SK-N-SH (cell line): Measurements from ENCODE around the gene RARA. TPM values are rescaled to one million over a fixed set of nuclear protein-coding genes. Genes with fewer than 3 reads are reported as not detected.

Experiments used
- CTCF ChIA-PET: fragments of 300-600, 350-600 bp; formaldehyde crosslinking; extraction: SDS; loops from one replicate; lab custom pipeline; 2021; lab: Yijun Ruan, JAX
- POLR2A ChIA-PET: fragments of 350-600 bp; sonication (Branson Sonifier 250); formaldehyde crosslinking; extraction: SDS; loops from one replicate; lab custom pipeline; 2020; ENCODE audit warnings: antibody characterized with exemption, inconsistent platforms; lab: Yijun Ruan, JAX
- DNase-seq: peaks from one replicate; pipeline ENCODE4 v3.0.0; 2012
- H2AFZ ChIP-seq: fragments of 200-600 bp; sonication (generic); 2 replicates; pipeline ENCODE4 v1.8.1; 2016; ENCODE audit warnings: antibody characterized with exemption, mild to moderate bottlenecking, low read depth
- H3F3A ChIP-seq: fragments of 200-600 bp; sonication (generic); replicated peaks from 2 replicates; pipeline ENCODE3; 2016; ENCODE audit warnings: antibody characterized with exemption, mild to moderate bottlenecking; ENCODE audit not compliant: insufficient read depth
- H3K27ac ChIP-seq, 2 experiments: fragments of 200-500 bp in 1 of 2; fragments of 200-600 bp in 1 of 2; sonication (Bioruptor generic) in 1 of 2; sonication (generic), shearing (Covaris generic) in 1 of 2; 2 replicates each; pipeline versions ENCODE4 v1.5.1 to v1.6.1; 2014 to 2016; ENCODE audit warnings: low read depth in 2 of 2, inconsistent platforms in 1 of 2, low read length in 1 of 2, mild to moderate bottlenecking in 1 of 2, mixed read lengths in 1 of 2
- H3K27me3 ChIP-seq: fragments of 200-600 bp; sonication (generic), shearing (Covaris generic); 2 replicates; pipeline ENCODE4 v1.6.1; 2016; ENCODE audit warnings: mixed run types; ENCODE audit not compliant: insufficient read depth
- H3K36me3 ChIP-seq, 2 experiments: fragments of 200-500 bp in 1 of 2; fragments of 200-600 bp in 1 of 2; sonication (Bioruptor generic) in 1 of 2; sonication (generic) in 1 of 2; replicated peaks in 1 of 2; 2 replicates each; pipeline versions ENCODE3 to v1.5.1; 2014 to 2016; ENCODE audit warnings: low read length in 1 of 2, mild to moderate bottlenecking in 1 of 2; ENCODE audit not compliant: insufficient read depth in 2 of 2, control insufficient read depth in 1 of 2
- H3K4me1 ChIP-seq, 2 experiments: fragments of 200-500 bp in 1 of 2; fragments of 200-600 bp in 1 of 2; sonication (Bioruptor generic) in 1 of 2; sonication (generic), shearing (Covaris generic) in 1 of 2; 2 replicates each; pipeline versions ENCODE4 v1.5.1 to v1.6.1; 2014 to 2016; ENCODE audit warnings: low read depth in 1 of 2, low read length in 1 of 2, mixed run types in 1 of 2; ENCODE audit not compliant: insufficient read depth in 2 of 2, control insufficient read depth in 1 of 2
- H3K4me2 ChIP-seq: fragments of 200-600 bp; sonication (generic), shearing (Covaris generic); 2 replicates; pipeline ENCODE4 v1.6.1; 2017; ENCODE audit warnings: mixed run types
- H3K4me3 ChIP-seq, 2 experiments: fragments of 200-500 bp in 1 of 2; fragments of 200-600 bp in 1 of 2; sonication (Bioruptor generic) in 1 of 2; sonication (generic), shearing (Covaris generic) in 1 of 2; 2 replicates each; pipeline versions ENCODE4 v1.5.1 to v1.8.1; 2014 to 2016; ENCODE audit warnings: low read depth in 2 of 2, inconsistent platforms in 1 of 2, low read length in 1 of 2, mild to moderate bottlenecking in 1 of 2, mixed read lengths in 1 of 2, moderate library complexity in 1 of 2
- H3K79me2 ChIP-seq: fragments of 200-600 bp; sonication (generic); 2 replicates; pipeline ENCODE4 v1.8.1; 2017; ENCODE audit warnings: mild to moderate bottlenecking; ENCODE audit not compliant: insufficient read depth
- H3K9ac ChIP-seq: fragments of 200-600 bp; sonication (generic); 2 replicates; pipeline ENCODE4 v1.6.1; 2017; ENCODE audit warnings: mixed run types
- H3K9me2 ChIP-seq: fragments of 200-600 bp; sonication (generic); 2 replicates; pipeline ENCODE4 v1.6.1; 2017; ENCODE audit warnings: mixed run types
- H3K9me3 ChIP-seq: fragments of 200-600 bp; sonication (generic); 2 replicates; pipeline ENCODE4 v1.6.1; 2017; ENCODE audit warnings: mixed run types, mild to moderate bottlenecking, moderate library complexity
- H4K20me1 ChIP-seq: fragments of 200-600 bp; sonication (generic); 2 replicates; pipeline ENCODE4 v1.6.1; 2017; ENCODE audit warnings: mild to moderate bottlenecking, mixed run types; ENCODE audit not compliant: insufficient read depth
- CHD2 ChIP-seq: fragments of 150-350 bp; IDR thresholded peaks from 2 replicates; pipeline ENCODE4 v1.6.1; 2018; ENCODE audit warnings: low read length; ENCODE audit not compliant: partially characterized antibody
- EZH2phosphoT487 ChIP-seq: fragments of 200-600 bp; sonication (generic); IDR thresholded peaks from 2 replicates; pipeline ENCODE4 v1.6.1; 2017; ENCODE audit warnings: low read depth, mixed run types, mild to moderate bottlenecking, antibody characterized with exemption, moderate library complexity, borderline replicate concordance
- GABPA ChIP-seq: IDR thresholded peaks from 2 replicates; pipeline ENCODE4 v1.4.0; 2012; ENCODE audit warnings: low read depth, mild to moderate bottlenecking
- IRF3 ChIP-seq: fragments of 150-350 bp; IDR thresholded peaks from 2 replicates; pipeline ENCODE4 v1.6.1; 2016; ENCODE audit warnings: mild to moderate bottlenecking, low read depth, low read length
- MAX ChIP-seq: IDR thresholded peaks from 2 replicates; pipeline ENCODE4 v1.4.0; 2012; ENCODE audit warnings: low read depth
- MEF2A ChIP-seq: IDR thresholded peaks from 2 replicates; pipeline ENCODE4 v1.4.0; 2012; ENCODE audit warnings: low read depth, borderline replicate concordance
- MXI1 ChIP-seq: IDR thresholded peaks from 2 replicates; pipeline ENCODE4 v1.6.1; 2012; ENCODE audit warnings: mild to moderate bottlenecking, low read depth, low read length, improper control_type of control experiment
- NRF1 ChIP-seq: IDR thresholded peaks from 2 replicates; pipeline ENCODE4 v1.6.1; 2012; ENCODE audit warnings: low read depth, mild to moderate bottlenecking, low read length
- PBX3 ChIP-seq: IDR thresholded peaks from 2 replicates; pipeline ENCODE4; 2012
- RAD21 ChIP-seq: IDR thresholded peaks from 2 replicates; pipeline ENCODE4 v1.6.1; 2012; ENCODE audit warnings: mild to moderate bottlenecking, low read length
- RCOR1 ChIP-seq: fragments of 150-350 bp; IDR thresholded peaks from 2 replicates; pipeline ENCODE4 v1.6.1; 2017; ENCODE audit warnings: antibody characterized with exemption, low read length
- RXRA ChIP-seq: IDR thresholded peaks from 2 replicates; pipeline ENCODE4 v1.4.0; 2012; ENCODE audit warnings: low read depth, mild to moderate bottlenecking, borderline replicate concordance
- SMC3 ChIP-seq: IDR thresholded peaks from 2 replicates; pipeline ENCODE4 v1.6.1; 2012; ENCODE audit warnings: low read depth, low read length, improper control_type of control experiment
- TCF12 ChIP-seq: IDR thresholded peaks from 2 replicates; pipeline ENCODE4 v1.4.0; 2012
- TEAD4 ChIP-seq: IDR thresholded peaks from 2 replicates; pipeline ENCODE4 v1.4.0; 2012; ENCODE audit warnings: mild to moderate bottlenecking, borderline replicate concordance; ENCODE audit not compliant: insufficient read depth
- USF1 ChIP-seq: IDR thresholded peaks from 2 replicates; pipeline ENCODE4 v1.4.0; 2012; ENCODE audit warnings: low read depth, borderline replicate concordance
- USF2 ChIP-seq: fragments of 150-350 bp; IDR thresholded peaks from 2 replicates; pipeline ENCODE4 v1.6.1; 2017; ENCODE audit warnings: antibody characterized with exemption, low read length, low read depth, borderline replicate concordance
- WGBS: methylation state at CpG from one replicate; pipeline ENCODE4 v1.1.6; 2017; ENCODE audit warnings: low lambda C conversion rate; 5-methylcytosine and 5-hydroxymethylcytosine counted together
- polyA plus RNA-seq, 3 experiments: library from polyadenylated mRNA; depleted of rRNA; stranded (reverse); fragments of >200 nt; gene quantifications; 2 replicates each; pipeline ENCODE4 v1.2.3, GENCODE V29; 2012

RARA gene
- polyA plus RNA-seq, 1 of the 3 experiments (the other 2 are of a cell fraction), result 13.3 TPM

- H3K9me3 ChIP-seq, result no peaks in the 10 kb centered on the region
- no peak overlapping the region for H3K4me2 ChIP-seq
- H3K4me3 ChIP-seq, result no peak overlapping the region
- peaks cover 5% of the 10 kb centered on the region; the same call in 1 of the 2 replicates for H3K79me2 ChIP-seq
- H2AFZ ChIP-seq, result no peak overlapping the region
- H3K27ac ChIP-seq, result no peak overlapping the region
- CTCF ChIA-PET, result interaction anchor here (1.2 kb wide), 1 partner anchor 11 kb away, joined by 3 read pairs; no protein-coding TSS in a partner anchor
- POLR2A ChIA-PET, result no interaction called here
- H3K36me3 ChIP-seq, result peaks cover 18 to 40% of the 10 kb centered on the region in 2 experiments
- no peaks in the 10 kb centered on the region for H4K20me1 ChIP-seq
- no peaks in the 10 kb centered on the region for H3K4me1 ChIP-seq
- no peaks in the 10 kb centered on the region for H3K9me2 ChIP-seq
- 98% methylated on average over 16 of the region's 21 CpGs for WGBS
- H3K9ac ChIP-seq, result no peak overlapping the region
- DNase-seq, result no peak
- TF ChIP-seq GABPA (no peak), USF2 (no peak), USF1 (no peak), RXRA (no peak), PBX3 (no peak), MEF2A (no peak), MAX (no peak), CHD2 (no peak), EZH2phosphoT487 (no peak), RCOR1 (no peak), MXI1 (no peak), TCF12 (no peak), TEAD4 (no peak), RAD21 (no peak), NRF1 (no peak), SMC3 (no peak), IRF3 (no peak)
- H3K27me3 ChIP-seq, result no peaks in the 10 kb centered on the region
- H3F3A ChIP-seq, result peaks cover 8% of the 10 kb centered on the region
Measured at GRCh38 chr17:40264458-40265185, 44.4 kb upstream of the RARA start.
